AG04450 (cell line): ENCODE measurements around the gene DST. TPM values are rescaled to one million over a fixed set of nuclear protein-coding genes. Genes with fewer than 3 reads are reported as not detected.

Source experiments
- CTCF ChIA-PET: fragments of 300-600, 350-600 bp; formaldehyde crosslinking; extraction: SDS; loops from one replicate; lab custom pipeline; 2022; ENCODE audit warnings: antibody characterized with exemption, inconsistent platforms; lab: Charles Lee
- POLR2A ChIA-PET: fragments of 350-600 bp; formaldehyde crosslinking; extraction: SDS; loops from one replicate; lab custom pipeline; 2021; ENCODE audit warnings: antibody characterized with exemption, inconsistent platforms; lab: Yijun Ruan, JAX
- DNase-seq: peaks from one replicate; pipeline ENCODE4 v3.0.0-alpha.2; 2011; ENCODE audit warnings: low read depth, low spot score
- H3K27ac ChIP-seq: one replicate; pipeline ENCODE4 v1.5.1; 2012; ENCODE audit warnings: low read depth, low read length, control low read depth
- H3K27me3 ChIP-seq: one replicate; pipeline ENCODE4 v1.6.0; 2012; ENCODE audit warnings: low read length; ENCODE audit not compliant: control insufficient read depth, insufficient read depth
- H3K4me3 ChIP-seq: 2 replicates; pipeline ENCODE4 v1.5.1; 2011; ENCODE audit warnings: mild to moderate bottlenecking, low read depth, low read length, control low read depth
- H3K9me3 ChIP-seq: 2 replicates; pipeline ENCODE4 v1.5.1; 2012; ENCODE audit warnings: low read length; ENCODE audit not compliant: control insufficient read depth, insufficient read depth
- CTCF ChIP-seq: IDR thresholded peaks from 2 replicates; pipeline ENCODE4 v1.5.1; 2011; ENCODE audit warnings: low read depth, low read length, control low read depth, inconsistent platforms
- polyA plus RNA-seq: library from polyadenylated mRNA; depleted of rRNA; stranded (reverse); fragments of >200 nt; gene quantifications from 2 replicates; pipeline ENCODE4 v1.2.3, GENCODE V29; 2011

The DST gene
- polyA plus RNA-seq, 1 experiment, result 163 TPM

- H3K27me3 ChIP-seq, result no peaks in the 10 kb centered on the region
- POLR2A ChIA-PET, result no interaction called here
- DNase-seq, result no peak
- no peak overlapping the region for H3K4me3 ChIP-seq
- H3K9me3 ChIP-seq, result no peaks in the 10 kb centered on the region
- no peak for TF ChIP-seq CTCF
- no peak overlapping the region for H3K27ac ChIP-seq
- CTCF ChIA-PET, result interaction anchor here (0.6 to 10.4 kb wide), 4 partner anchors 20 to 239 kb away, joined by 3 to 71 read pairs (median 6); no protein-coding TSS in a partner anchor
Observed at GRCh38 chr6:56613247-56613851, 29.3 kb downstream of the DST start.

- no peak for DNase-seq
- CTCF ChIA-PET, result interaction anchor here (1.6 to 10.4 kb wide), 2 partner anchors 15 to 243 kb away, joined by 5 to 71 read pairs; no protein-coding TSS in a partner anchor
Observed at GRCh38 chr6:56608332-56608731, 34.4 kb downstream of the DST start.

GRCh38 chr6:56607111-56607752, 35.5 kb downstream of the DST start:
- CTCF ChIA-PET, result interaction anchor here (0.6 to 10.4 kb wide), 3 partner anchors 14 to 244 kb away, joined by 3 to 71 read pairs (median 5); no protein-coding TSS in a partner anchor
- Histone ChIP-seq H3K4me3 (no peak overlapping the region), H3K9me3 (no peaks in the 10 kb centered on the region), H3K27ac (no peak overlapping the region), H3K27me3 (no peaks in the 10 kb centered on the region)
- POLR2A ChIA-PET, result no interaction called here
- no peak for TF ChIP-seq CTCF
- no peak for DNase-seq

More at GRCh38 chr6:56608332-56608731, 34.4 kb downstream of the DST start:
- POLR2A ChIA-PET, result no interaction called here
- no peaks in the 10 kb centered on the region for H3K27me3 ChIP-seq
- H3K27ac ChIP-seq, result no peak overlapping the region
- no peak overlapping the region for H3K4me3 ChIP-seq
- no peaks in the 10 kb centered on the region for H3K9me3 ChIP-seq
- TF ChIP-seq CTCF, result no peak

- H3K27ac ChIP-seq, result no peak overlapping the region
- POLR2A ChIA-PET, result no interaction called here
Observed at GRCh38 chr6:56605435-56605834, 37.3 kb downstream of the DST start.

More at GRCh38 chr6:56605435-56605834, 37.3 kb downstream of the DST start:
- H3K4me3 ChIP-seq, result no peak overlapping the region
- TF ChIP-seq CTCF, result no peak
- no peak for DNase-seq
- CTCF ChIA-PET, result interaction anchor here (0.6 to 10.4 kb wide), 2 partner anchors 12 to 290 kb away, joined by 3 to 71 read pairs; no protein-coding TSS in a partner anchor
- no peaks in the 10 kb centered on the region for H3K9me3 ChIP-seq
- H3K27me3 ChIP-seq, result no peaks in the 10 kb centered on the region
